Type B pancreatic cell (in vitro differentiated cells): Measurements from ENCODE around the gene RBBP8NL. TPM values are rescaled to one million over a fixed set of nuclear protein-coding genes. Genes with fewer than 3 reads are reported as not detected.

Experiments used
- DNase-seq: peaks from one replicate; pipeline ENCODE4 v3.0.0; 2021; ENCODE audit warnings: mixed read lengths; ENCODE audit not compliant: unreplicated experiment; ENCODE audit errors: extremely low spot score
- H3K27ac Mint-ChIP-seq: 2 replicates; pipeline ENCODE4 v1.8.0; 2021; ENCODE audit warnings: mild to moderate bottlenecking, mixed read lengths
- H3K27me3 Mint-ChIP-seq: 2 replicates; pipeline ENCODE4 v1.8.0; 2021; ENCODE audit warnings: mixed read lengths
- H3K36me3 Mint-ChIP-seq: 2 replicates; pipeline ENCODE4 v1.8.0; 2021; ENCODE audit warnings: mixed read lengths
- H3K4me1 Mint-ChIP-seq: one replicate; pipeline ENCODE4 v1.8.0; 2021; ENCODE audit warnings: mixed read lengths; ENCODE audit not compliant: unreplicated experiment
- H3K4me3 Mint-ChIP-seq: 2 replicates; pipeline ENCODE4 v1.8.0; 2021; ENCODE audit warnings: mild to moderate bottlenecking, mixed read lengths
- H3K9me3 Mint-ChIP-seq: 2 replicates; pipeline ENCODE4 v1.8.0; 2021; ENCODE audit warnings: mixed read lengths
- total RNA-seq: library from RNA; stranded (reverse); gene quantifications from 2 replicates; pipeline ENCODE4 v1.2.1, GENCODE V29; 2021; ENCODE audit warnings: low replicate concordance
- TF ChIP-seq, protein P1 (sequence below): fragments of 200-600 bp; sonication (generic); conservative IDR thresholded peaks from 2 replicates; pipeline ENCODE4 v1.5.0; 2021; ENCODE audit warnings: antibody characterized with exemption, mild to moderate bottlenecking

Gene RBBP8NL
- total RNA-seq, 1 donor from 2014 or later: 7.3 TPM

DNA sequence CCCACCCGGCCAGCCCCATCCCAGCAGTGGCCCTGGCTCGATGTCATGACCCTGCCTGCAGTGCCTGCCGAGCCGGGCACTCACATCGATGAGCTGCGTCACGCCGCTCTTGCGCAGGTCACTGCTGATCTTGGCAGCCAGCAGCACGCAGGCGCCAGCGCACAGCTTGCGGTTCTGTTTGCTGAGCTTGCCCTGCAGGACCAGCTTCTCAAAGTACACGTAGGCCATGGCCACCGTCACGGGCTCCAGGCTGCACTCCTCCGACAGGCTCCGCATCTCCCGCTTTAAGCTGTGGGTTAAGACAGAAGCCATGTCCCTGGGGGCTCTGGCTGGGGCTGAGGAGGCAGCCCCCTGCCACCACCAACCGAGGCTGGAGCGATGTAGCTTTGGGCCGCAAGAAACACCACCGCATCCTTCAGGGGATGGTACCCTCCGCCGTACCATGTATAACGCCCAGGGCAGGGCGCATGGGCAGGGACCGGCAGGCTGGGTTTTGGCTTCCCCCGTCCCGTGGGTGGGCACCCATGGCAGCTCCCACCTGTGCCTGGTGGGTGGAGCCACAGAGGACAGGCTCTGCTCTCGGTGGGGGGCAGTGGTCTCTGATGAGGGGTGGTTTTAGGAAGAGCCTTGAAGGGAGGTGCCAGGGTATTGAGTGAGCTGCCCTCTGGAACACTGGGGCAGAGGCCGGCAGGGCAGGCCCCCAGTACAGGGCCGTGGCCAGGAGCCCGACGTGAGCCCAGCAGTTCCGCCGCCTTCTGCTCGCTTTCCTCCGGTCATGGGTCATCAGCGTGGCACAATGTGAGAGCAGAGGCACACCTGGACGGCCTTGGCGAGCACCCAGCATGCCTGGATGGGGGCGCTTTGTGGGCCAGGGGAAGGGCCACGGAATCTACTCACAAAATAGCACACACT lies 35.9 kb downstream of the RBBP8NL start:
- Mint-ChIP-seq H3K27me3 (no peaks in the 10 kb centered on the region), H3K27ac (no peak overlapping the region), H3K9me3 (no peaks in the 10 kb centered on the region), H3K4me1 (peaks cover 10% of the 10 kb centered on the region), H3K4me3 (no peak overlapping the region), H3K36me3 (peaks cover 7% of the 10 kb centered on the region)
- no peak for DNase-seq
- TF ChIP-seq, protein P1, sequence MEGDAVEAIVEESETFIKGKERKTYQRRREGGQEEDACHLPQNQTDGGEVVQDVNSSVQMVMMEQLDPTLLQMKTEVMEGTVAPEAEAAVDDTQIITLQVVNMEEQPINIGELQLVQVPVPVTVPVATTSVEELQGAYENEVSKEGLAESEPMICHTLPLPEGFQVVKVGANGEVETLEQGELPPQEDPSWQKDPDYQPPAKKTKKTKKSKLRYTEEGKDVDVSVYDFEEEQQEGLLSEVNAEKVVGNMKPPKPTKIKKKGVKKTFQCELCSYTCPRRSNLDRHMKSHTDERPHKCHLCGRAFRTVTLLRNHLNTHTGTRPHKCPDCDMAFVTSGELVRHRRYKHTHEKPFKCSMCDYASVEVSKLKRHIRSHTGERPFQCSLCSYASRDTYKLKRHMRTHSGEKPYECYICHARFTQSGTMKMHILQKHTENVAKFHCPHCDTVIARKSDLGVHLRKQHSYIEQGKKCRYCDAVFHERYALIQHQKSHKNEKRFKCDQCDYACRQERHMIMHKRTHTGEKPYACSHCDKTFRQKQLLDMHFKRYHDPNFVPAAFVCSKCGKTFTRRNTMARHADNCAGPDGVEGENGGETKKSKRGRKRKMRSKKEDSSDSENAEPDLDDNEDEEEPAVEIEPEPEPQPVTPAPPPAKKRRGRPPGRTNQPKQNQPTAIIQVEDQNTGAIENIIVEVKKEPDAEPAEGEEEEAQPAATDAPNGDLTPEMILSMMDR: no peak

DNA sequence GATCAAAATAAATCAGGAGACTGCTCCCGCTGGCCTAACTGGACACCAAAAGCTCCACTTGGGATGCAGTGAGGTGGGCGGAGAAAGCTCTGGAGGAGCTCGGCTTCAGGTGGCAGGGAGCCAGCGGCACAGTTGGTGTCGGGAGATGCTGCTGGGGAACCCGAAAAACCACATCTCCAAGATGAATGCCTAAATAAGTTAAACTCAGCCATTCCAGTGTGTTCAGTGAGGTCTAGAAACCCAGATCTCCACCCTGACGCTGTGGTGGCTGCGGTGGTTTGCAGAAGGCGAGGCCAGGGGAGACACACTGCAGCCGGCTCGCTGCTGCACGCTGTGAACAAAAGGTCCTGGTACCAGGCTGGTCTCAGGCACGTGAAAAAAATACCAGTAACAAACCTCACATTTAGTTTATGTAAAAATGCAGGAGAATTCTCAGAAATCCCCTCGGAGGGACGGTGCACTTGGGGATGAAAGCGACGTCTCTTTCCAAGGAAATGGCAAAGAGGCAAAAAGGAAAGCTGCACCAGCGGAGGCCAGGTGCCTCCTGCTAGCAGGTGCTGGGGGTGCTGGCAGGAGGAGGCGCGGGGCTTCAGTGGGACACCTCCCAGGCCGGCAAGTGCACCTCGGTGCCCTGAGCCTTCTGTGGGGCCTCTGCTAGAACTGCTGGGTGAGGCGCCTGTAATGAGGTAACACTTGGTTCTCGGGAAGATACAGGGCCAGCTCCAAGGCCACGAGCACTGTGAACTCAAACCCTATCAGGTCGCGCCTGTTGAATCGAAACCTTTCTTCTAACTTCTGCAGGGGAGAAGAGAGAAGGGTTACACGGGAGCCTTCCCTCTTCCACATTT lies 36.8 kb downstream of the RBBP8NL start:
- Mint-ChIP-seq H3K27me3 (no peaks in the 10 kb centered on the region), H3K4me1 (peaks cover 14% of the 10 kb centered on the region)

DNA sequence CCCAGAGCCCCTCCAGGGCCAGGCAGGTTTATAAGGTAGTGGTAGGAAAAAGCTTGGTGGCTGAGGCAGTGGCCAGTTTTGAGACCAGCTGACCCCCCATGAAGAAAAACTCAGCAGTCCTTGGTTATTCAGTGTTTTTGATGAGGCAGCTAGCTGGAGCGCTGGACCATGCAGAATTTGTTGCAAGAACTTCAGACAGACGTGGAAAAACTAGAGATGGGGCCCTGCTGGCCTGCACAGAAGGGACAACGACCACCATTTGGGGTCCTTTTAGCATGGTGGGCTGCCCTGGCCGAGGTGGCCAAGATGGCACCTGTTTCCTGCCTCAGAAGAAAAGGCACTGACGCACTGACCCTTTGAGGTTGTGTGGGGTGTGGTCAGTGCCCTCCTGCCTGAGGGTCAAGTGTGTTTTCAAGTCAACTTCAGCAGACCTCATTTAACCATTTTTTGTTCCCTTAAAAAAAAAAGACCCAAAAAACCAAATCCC lies 37.7 kb downstream of the RBBP8NL start:
- no peak for DNase-seq
- no peaks in the 10 kb centered on the region for H3K27me3 Mint-ChIP-seq
- H3K9me3 Mint-ChIP-seq: no peaks in the 10 kb centered on the region
- H3K4me1 Mint-ChIP-seq: peaks cover 18% of the 10 kb centered on the region
- H3K4me3 Mint-ChIP-seq: peak overlapping the region; percentile 93
- peaks cover 7% of the 10 kb centered on the region for H3K36me3 Mint-ChIP-seq
- peak overlapping the region; percentile 83 for H3K27ac Mint-ChIP-seq
- TF ChIP-seq, protein P1: no peak

More for the DNA sequence above, 36.8 kb downstream of the RBBP8NL start:
- Mint-ChIP-seq H3K36me3 (peaks cover 7% of the 10 kb centered on the region), H3K9me3 (no peaks in the 10 kb centered on the region), H3K27ac (no peak overlapping the region), H3K4me3 (no peak overlapping the region)
- DNase-seq: no peak
- TF ChIP-seq, protein P1: no peak

DNA sequence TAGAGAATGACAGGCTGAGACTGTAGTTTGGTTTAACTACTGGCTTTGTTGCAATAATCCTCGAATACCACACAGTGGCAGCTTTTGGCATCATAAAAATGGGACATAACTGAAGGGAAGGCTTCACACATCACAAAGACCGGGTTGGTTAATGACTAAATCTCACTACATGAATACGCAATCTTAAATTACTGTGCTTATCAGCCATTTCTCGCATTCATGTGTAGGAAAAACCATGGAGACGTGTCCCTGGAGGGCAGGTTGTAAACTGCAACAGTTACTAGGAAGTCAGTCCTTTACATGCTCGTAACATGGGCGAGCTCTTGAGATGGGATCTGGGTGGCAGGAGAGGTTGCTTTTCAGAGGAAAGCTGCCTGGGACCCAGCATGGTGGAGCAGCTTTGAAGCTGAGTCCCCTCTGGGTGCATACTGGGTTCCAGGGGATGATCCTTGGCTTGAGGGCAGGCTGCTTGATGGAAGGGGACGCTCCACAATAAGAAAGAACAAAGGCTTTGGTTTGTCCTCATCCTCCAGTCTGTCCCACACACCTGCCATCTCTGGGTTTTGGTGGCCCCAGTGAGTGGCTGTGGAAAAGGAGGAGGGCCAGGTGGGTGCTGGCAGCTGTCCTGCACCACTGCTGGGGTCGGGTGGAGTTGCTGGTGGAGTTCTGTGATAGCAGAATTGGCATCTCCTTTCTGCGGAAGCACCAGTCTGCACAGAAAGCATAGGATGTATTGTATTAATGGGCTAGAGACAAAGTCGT lies 38.3 kb downstream of the RBBP8NL start:
- H3K27ac Mint-ChIP-seq: peak overlapping the region; percentile 83
- TF ChIP-seq, protein P1: no peak

DNA sequence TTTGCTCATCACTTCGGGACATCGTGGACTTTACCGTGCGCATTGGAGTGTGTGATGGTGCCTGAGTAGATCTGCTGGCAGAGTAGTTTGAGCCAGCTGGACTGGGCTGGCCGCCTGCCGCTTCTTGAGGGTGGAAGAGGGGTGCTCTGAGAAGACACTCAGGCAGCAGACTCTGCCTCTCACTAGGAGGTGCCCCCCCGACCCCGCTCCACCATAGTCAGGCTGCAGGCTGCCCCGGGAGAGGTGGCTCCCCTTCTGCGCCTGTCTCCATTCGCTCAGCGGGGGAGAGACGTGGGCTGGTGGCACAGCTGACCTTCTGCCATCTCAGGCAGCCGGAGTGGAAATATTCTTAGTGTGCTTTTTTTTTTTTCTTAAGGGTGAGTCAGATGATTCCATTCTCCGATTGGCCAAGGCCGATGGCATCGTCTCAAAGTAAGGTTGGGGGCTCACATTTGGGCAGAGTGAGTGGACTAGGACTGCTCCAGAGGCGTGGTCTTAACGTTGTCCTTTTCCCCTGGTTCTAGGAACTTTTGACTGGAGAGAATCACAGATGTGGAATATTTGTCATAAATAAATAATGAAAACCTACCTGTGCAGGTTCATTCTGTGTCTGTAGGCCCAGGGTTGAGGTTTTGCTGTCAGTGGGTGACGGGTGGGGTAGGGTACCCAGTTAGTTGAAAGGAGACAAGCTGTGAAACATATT lies 39.3 kb downstream of the RBBP8NL start:
- TF ChIP-seq, protein P1: no peak
- Mint-ChIP-seq H3K4me1 (peaks cover 18% of the 10 kb centered on the region), H3K36me3 (peaks cover 7% of the 10 kb centered on the region), H3K27ac (peak overlapping the region; percentile 83), H3K9me3 (no peaks in the 10 kb centered on the region), H3K4me3 (peak overlapping the region; percentile 93), H3K27me3 (no peaks in the 10 kb centered on the region)
- DNase-seq: no peak

More for the DNA sequence above, 38.3 kb downstream of the RBBP8NL start:
- H3K4me3 Mint-ChIP-seq: peak overlapping the region; percentile 93
- peaks cover 7% of the 10 kb centered on the region for H3K36me3 Mint-ChIP-seq
- no peaks in the 10 kb centered on the region for H3K27me3 Mint-ChIP-seq
- H3K9me3 Mint-ChIP-seq: no peaks in the 10 kb centered on the region
- peaks cover 18% of the 10 kb centered on the region for H3K4me1 Mint-ChIP-seq
- DNase-seq: no peak
